Activated B cell treated with CpG ODN at 0.5 μM for 24 hours (primary cell): ENCODE measurements around the gene GARIN5A. TPM values are rescaled to one million over a fixed set of nuclear protein-coding genes. Genes with fewer than 3 reads are reported as not detected.

Experiments used
- ATAC-seq: fragments of 200-7000 bp; cut with Tn5 transposase; one replicate; pipeline ENCODE4 v1.10.0; 2021; ENCODE audit warnings: low read depth, mild to moderate bottlenecking, moderate library complexity
- CTCF ChIA-PET: fragments of 350-600 bp; sonication (Branson Sonifier 250); formaldehyde crosslinking; loops from one replicate; lab custom pipeline; 2021; ENCODE audit warnings: antibody characterized with exemption; lab: Charles Lee
- POLR2A ChIA-PET: fragments of 350-600 bp; sonication (Branson Sonifier 250); formaldehyde crosslinking; loops from one replicate; lab custom pipeline; 2021; ENCODE audit warnings: antibody characterized with exemption; lab: Charles Lee
- DNase-seq: peaks from one replicate; pipeline ENCODE4 v3.0.0; 2022
- H3K27ac Mint-ChIP-seq: one replicate; pipeline ENCODE4 v1.8.0; 2020; ENCODE audit warnings: mixed read lengths
- H3K27me3 Mint-ChIP-seq: one replicate; pipeline ENCODE4 v1.8.0; 2021; ENCODE audit warnings: mixed read lengths
- H3K36me3 Mint-ChIP-seq: one replicate; pipeline ENCODE4 v1.8.0; 2021; ENCODE audit warnings: low read depth, mixed read lengths
- H3K4me1 Mint-ChIP-seq: one replicate; pipeline ENCODE4 v1.8.0; 2021; ENCODE audit warnings: mixed read lengths
- H3K4me3 Mint-ChIP-seq: one replicate; pipeline ENCODE4 v1.8.0; 2020; ENCODE audit warnings: mild to moderate bottlenecking, mixed read lengths
- H3K9me3 Mint-ChIP-seq: one replicate; pipeline ENCODE4 v1.8.0; 2020; ENCODE audit warnings: mixed read lengths
- intact Hi-C: fragments of 100-400 bp; cut with micrococcal nuclease; formaldehyde crosslinking; loops from one replicate; pipeline ENCODE4 v1.15.1; 2024
- total RNA-seq: library from RNA; stranded (reverse); gene quantifications from 2 replicates; pipeline ENCODE4 v1.2.3, GENCODE V29; 2022
- TF ChIP-seq, protein P1 (sequence below): fragments of 200-600 bp; IDR thresholded peaks from one replicate; pipeline ENCODE4 v1.8.0; 2022; ENCODE audit warnings: antibody characterized with exemption, mild to moderate bottlenecking

Gene GARIN5A
- total RNA-seq, 1 donor from 2014 or later, result 0.67 TPM

GRCh38 chr19:50427318-50427925, 49.2 kb downstream of the GARIN5A start:
- ATAC-seq, result no peak
- Mint-ChIP-seq H3K9me3 (no peaks in the 10 kb centered on the region), H3K27me3 (no peaks in the 10 kb centered on the region), H3K4me1 (peaks cover 78% of the 10 kb centered on the region), H3K4me3 (no peak overlapping the region), H3K27ac (peak overlapping the region; percentile 95), H3K36me3 (peaks cover 57% of the 10 kb centered on the region)
- TF ChIP-seq, protein P1, sequence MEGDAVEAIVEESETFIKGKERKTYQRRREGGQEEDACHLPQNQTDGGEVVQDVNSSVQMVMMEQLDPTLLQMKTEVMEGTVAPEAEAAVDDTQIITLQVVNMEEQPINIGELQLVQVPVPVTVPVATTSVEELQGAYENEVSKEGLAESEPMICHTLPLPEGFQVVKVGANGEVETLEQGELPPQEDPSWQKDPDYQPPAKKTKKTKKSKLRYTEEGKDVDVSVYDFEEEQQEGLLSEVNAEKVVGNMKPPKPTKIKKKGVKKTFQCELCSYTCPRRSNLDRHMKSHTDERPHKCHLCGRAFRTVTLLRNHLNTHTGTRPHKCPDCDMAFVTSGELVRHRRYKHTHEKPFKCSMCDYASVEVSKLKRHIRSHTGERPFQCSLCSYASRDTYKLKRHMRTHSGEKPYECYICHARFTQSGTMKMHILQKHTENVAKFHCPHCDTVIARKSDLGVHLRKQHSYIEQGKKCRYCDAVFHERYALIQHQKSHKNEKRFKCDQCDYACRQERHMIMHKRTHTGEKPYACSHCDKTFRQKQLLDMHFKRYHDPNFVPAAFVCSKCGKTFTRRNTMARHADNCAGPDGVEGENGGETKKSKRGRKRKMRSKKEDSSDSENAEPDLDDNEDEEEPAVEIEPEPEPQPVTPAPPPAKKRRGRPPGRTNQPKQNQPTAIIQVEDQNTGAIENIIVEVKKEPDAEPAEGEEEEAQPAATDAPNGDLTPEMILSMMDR, result no peak
- ChIA-PET CTCF (interaction anchor here (0.9 to 2.0 kb wide), 4 partner anchors 8 to 58 kb away, joined by 3 to 5 read pairs (median 4); no protein-coding TSS in a partner anchor), POLR2A (interaction anchor here (0.6 to 10.8 kb wide), 17 partner anchors 9 to 1460 kb away, joined by 3 to 282 read pairs (median 7); partner anchors contain the start of genes EMC10, NR1H2, POLD1 and SPIB)
- intact Hi-C loops, result no loop called here
- DNase-seq, result no peak

DNA sequence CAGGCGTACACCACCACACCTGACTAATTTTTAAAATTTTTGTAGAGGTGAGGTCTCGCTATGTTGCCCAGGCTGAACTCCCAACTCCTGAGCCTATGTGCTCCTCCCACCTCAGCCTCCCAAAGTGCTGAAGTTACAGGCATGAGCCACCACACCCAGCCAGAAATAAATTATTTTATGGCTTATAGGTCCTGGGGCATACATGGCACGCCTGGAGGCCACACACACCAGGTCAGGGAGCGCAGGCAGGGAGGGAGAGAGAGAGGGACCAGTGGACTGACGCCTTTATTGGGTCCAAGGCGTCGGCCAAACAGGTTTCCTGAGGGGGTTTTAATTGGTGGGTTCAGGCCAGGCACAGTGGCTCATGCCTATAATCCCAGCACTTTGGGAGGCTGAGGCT, 51.1 kb downstream of the GARIN5A start:
- H3K27ac Mint-ChIP-seq, result no peak overlapping the region
- intact Hi-C loops, result no loop called here
- no peaks in the 10 kb centered on the region for H3K9me3 Mint-ChIP-seq
- TF ChIP-seq, protein P1, result no peak
- POLR2A ChIA-PET, result interaction anchor here (0.7 to 10.8 kb wide), 3 partner anchors 7 to 92 kb away, joined by 3 to 282 read pairs (median 3); partner anchors contain the start of gene SPIB
- no peak for DNase-seq
- peaks cover 68% of the 10 kb centered on the region for H3K36me3 Mint-ChIP-seq
- H3K27me3 Mint-ChIP-seq, result no peaks in the 10 kb centered on the region
- CTCF ChIA-PET, result no interaction called here
- no peak for ATAC-seq
- H3K4me3 Mint-ChIP-seq, result no peak overlapping the region
- H3K4me1 Mint-ChIP-seq, result peaks cover 81% of the 10 kb centered on the region

DNA sequence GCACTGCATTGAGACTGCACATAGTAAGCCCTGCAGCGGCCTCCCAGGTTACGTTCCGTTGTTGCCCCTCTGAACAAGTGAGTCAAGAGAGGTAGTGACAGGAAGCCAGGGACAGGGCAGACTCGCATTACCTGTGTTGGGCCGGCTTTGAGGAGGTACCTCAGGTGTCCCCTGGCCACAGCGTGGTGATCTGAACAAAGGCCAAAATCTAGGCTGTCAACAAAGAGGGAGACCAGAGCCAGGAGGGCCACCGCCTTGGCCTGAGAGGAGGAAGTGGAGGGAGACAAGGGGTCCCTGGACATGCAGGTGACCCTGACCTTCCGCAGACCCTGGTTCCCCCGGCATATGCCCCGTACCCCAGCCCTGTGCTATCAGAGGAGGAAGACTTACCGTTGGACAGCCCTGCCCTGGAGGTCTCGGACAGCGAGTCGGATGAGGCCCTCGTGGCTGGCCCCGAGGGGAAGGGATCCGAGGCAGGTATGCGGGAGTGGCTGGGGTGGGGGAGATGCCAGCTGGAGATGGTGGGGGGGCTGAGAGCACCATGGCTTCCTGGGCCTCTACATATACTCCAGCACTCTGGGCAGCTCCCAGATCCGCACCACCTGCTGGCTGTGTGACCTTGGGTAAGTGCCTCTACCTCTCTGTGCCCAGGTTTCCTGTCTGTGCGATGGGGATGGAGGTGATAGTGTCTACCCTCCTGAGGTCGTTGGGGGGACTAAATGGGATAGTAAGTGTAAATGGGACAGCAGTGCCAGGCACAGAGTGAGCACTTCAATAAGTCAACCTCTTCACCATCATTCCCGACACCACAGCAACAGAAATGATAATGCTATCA, 53.2 kb downstream of the GARIN5A start:
- Mint-ChIP-seq H3K4me3 (peak overlapping the region; percentile 19), H3K9me3 (no peaks in the 10 kb centered on the region), H3K27me3 (no peaks in the 10 kb centered on the region), H3K4me1 (peaks cover 76% of the 10 kb centered on the region), H3K27ac (peak overlapping the region; percentile 97), H3K36me3 (peaks cover 81% of the 10 kb centered on the region)
- POLR2A ChIA-PET, result interaction anchor here (0.6 to 1.6 kb wide), 4 partner anchors 35 to 66 kb away, joined by 3 to 6 read pairs (median 4); partner anchors contain the start of gene POLD1
- DNase-seq (no peak), ATAC-seq (no peak)
- intact Hi-C loops, result no loop called here
- CTCF ChIA-PET, result no interaction called here
- TF ChIP-seq, protein P1, result no peak

- ChIA-PET POLR2A (interaction anchor here (0.6 to 8.4 kb wide), 7 partner anchors 7 to 968 kb away, joined by 3 to 282 read pairs (median 6); partner anchors contain the start of genes C19orf84, MYBPC2 and POLD1), CTCF (no interaction called here)
- Mint-ChIP-seq H3K27me3 (no peaks in the 10 kb centered on the region), H3K36me3 (peaks cover 74% of the 10 kb centered on the region), H3K4me3 (peak overlapping the region; percentile 95), H3K27ac (peak overlapping the region; percentile 97), H3K9me3 (no peaks in the 10 kb centered on the region), H3K4me1 (peaks cover 71% of the 10 kb centered on the region)
- DNase-seq (no peak), ATAC-seq (no peak)
- TF ChIP-seq, protein P1, result no peak
- intact Hi-C loops, result no loop called here
Measured at GRCh38 chr19:50422397-50423278, 54.0 kb downstream of the GARIN5A start.
